Natural killer cell (primary cell): ENCODE data around the gene CHD1. TPM values are rescaled to one million over a fixed set of nuclear protein-coding genes. Genes with fewer than 3 reads are reported as not detected.

Experiments used
- ATAC-seq, 3 donors: fragments of 150-1000 bp in 2 of 3; fragments of 200-7000 bp in 1 of 3; cut with Tn5 transposase; 1 replicate in 1 of 3; 2 replicates in 2 of 3; pipeline ENCODE4 v1.10.0; 2021; ENCODE audit warnings: mild to moderate bottlenecking in 2 of 3, moderate library complexity in 2 of 3
- DNase-seq, 2 donors: peaks; one replicate each; pipeline versions ENCODE4 v3.0.0 to v3.0.0-alpha.2; 2013 to 2021; ENCODE audit warnings: mixed read lengths in 1 of 2
- H3K27ac ChIP-seq: one replicate; pipeline ENCODE4 v1.5.1; 2013; ENCODE audit warnings: mild to moderate bottlenecking, low read length
- H3K27me3 ChIP-seq: one replicate; pipeline ENCODE4 v1.6.1; 2013; ENCODE audit warnings: low read length; ENCODE audit not compliant: control insufficient read depth, insufficient read depth
- H3K36me3 ChIP-seq: one replicate; pipeline ENCODE4 v1.6.1; 2013; ENCODE audit warnings: low read length; ENCODE audit not compliant: control insufficient read depth, insufficient read depth
- H3K4me1 ChIP-seq: one replicate; pipeline ENCODE4 v1.6.1; 2013; ENCODE audit warnings: low read length; ENCODE audit not compliant: control insufficient read depth, insufficient read depth
- H3K4me3 ChIP-seq: one replicate; pipeline ENCODE4 v1.5.1; 2013; ENCODE audit warnings: low read length
- H3K9me3 ChIP-seq: one replicate; pipeline ENCODE4 v1.6.1; 2013; ENCODE audit warnings: low read length; ENCODE audit not compliant: control insufficient read depth, insufficient read depth
- H3K27ac Mint-ChIP-seq, 2 donors: one replicate each; pipeline ENCODE4 v1.8.0; 2022; ENCODE audit warnings: mild to moderate bottlenecking in 2 of 2, mixed read lengths in 2 of 2, moderate library complexity in 1 of 2
- H3K27me3 Mint-ChIP-seq, 2 donors: one replicate each; pipeline ENCODE4 v1.8.0; 2022; ENCODE audit warnings: low read depth in 2 of 2, mixed read lengths in 2 of 2
- H3K36me3 Mint-ChIP-seq: one replicate; pipeline ENCODE4 v1.8.0; 2022; ENCODE audit warnings: mixed read lengths
- H3K4me1 Mint-ChIP-seq, 2 donors: one replicate each; pipeline ENCODE4 v1.8.0; 2022; ENCODE audit warnings: mixed read lengths in 2 of 2
- H3K4me3 Mint-ChIP-seq: one replicate; pipeline ENCODE4 v1.8.0; 2022; ENCODE audit warnings: mild to moderate bottlenecking, moderate library complexity, mixed read lengths
- H3K9me3 Mint-ChIP-seq, 2 donors: one replicate each; pipeline ENCODE4 v1.8.0; 2022; ENCODE audit warnings: mixed read lengths in 2 of 2
- CTCF ChIP-seq: fragments of 200-600 bp; IDR thresholded peaks from one replicate; pipeline ENCODE4 v1.8.0; 2022; ENCODE audit warnings: antibody characterized with exemption
- WGBS: methylation state at CpG from one replicate; pipeline ENCODE4 v1.1.7; 2013; ENCODE audit warnings: missing lambda C conversion rate; ENCODE audit not compliant: insufficient coverage; 5-methylcytosine and 5-hydroxymethylcytosine counted together
- intact Hi-C: fragments of 100-400 bp; cut with micrococcal nuclease; formaldehyde crosslinking; loops from one replicate; pipeline ENCODE4 v1.14.2; 2022
- total RNA-seq, 4 donors: library from RNA; stranded (reverse); fragments of 120-200 nt in 1 of 4; gene quantifications; one replicate each; pipeline versions ENCODE4 v1.2.3 to v1.2.4, GENCODE V29; 2013 to 2022

CHD1 gene
- total RNA-seq, 3 donors from 2014 or later (not counting 1 experiment from before 2014, with no cell fraction given) = 116 to 127 (median 117) TPM

GRCh38 chr5:98923966-98924365 lies 4.8 kb downstream of the CHD1 start:
- Mint-ChIP-seq H3K4me3 (no peak overlapping the region), H3K27me3 (no peaks in the 10 kb centered on the region), H3K36me3 (peaks cover 8% of the 10 kb centered on the region), H3K27ac (peak overlapping the region in 1 of 2 donors; percentile 29), H3K9me3 (no peaks in the 10 kb centered on the region), H3K4me1 (peaks cover 48 to 57% of the 10 kb centered on the region in 2 donors)
- no peak overlapping the region for H3K4me3 ChIP-seq
- no peak overlapping the region for H3K27ac ChIP-seq
- no peaks in the 10 kb centered on the region for H3K27me3 ChIP-seq
- DNase-seq (peak in 1 of 2 donors; percentile 25), ATAC-seq (no peak)
- H3K36me3 ChIP-seq = peaks cover 60% of the 10 kb centered on the region
- H3K9me3 ChIP-seq = no peaks in the 10 kb centered on the region
- H3K4me1 ChIP-seq = peaks cover 9% of the 10 kb centered on the region
- intact Hi-C loops = loop anchor here (10.0 kb wide), 1 partner anchor 149 kb away; the partner anchor contains the start of gene RGMB
- 56% methylated on average over 3 of the region's 3 CpGs for WGBS
- no peak for TF ChIP-seq CTCF

GRCh38 chr5:98921947-98922505 lies 6.8 kb downstream of the CHD1 start:
- Histone ChIP-seq H3K27me3 (no peaks in the 10 kb centered on the region), H3K27ac (no peak overlapping the region), H3K36me3 (peaks cover 64% of the 10 kb centered on the region), H3K4me1 (peaks cover 9% of the 10 kb centered on the region), H3K9me3 (no peaks in the 10 kb centered on the region), H3K4me3 (no peak overlapping the region)
- WGBS = 84% methylated on average over 4 of the region's 4 CpGs
- no peaks in the 10 kb centered on the region for H3K9me3 Mint-ChIP-seq
- peak overlapping the region; percentile 29 to 68 for H3K27ac Mint-ChIP-seq
- H3K27me3 Mint-ChIP-seq = no peaks in the 10 kb centered on the region
- intact Hi-C loops = loop anchor here (10.0 kb wide), 1 partner anchor 147 kb away; the partner anchor contains the start of gene RGMB
- TF ChIP-seq CTCF = no peak
- DNase-seq (no peak), ATAC-seq (no peak)
- peak overlapping the region; percentile 45 for H3K4me3 Mint-ChIP-seq
- H3K4me1 Mint-ChIP-seq = peaks cover 45 to 62% of the 10 kb centered on the region in 2 donors
- H3K36me3 Mint-ChIP-seq = peaks cover 15% of the 10 kb centered on the region

GRCh38 chr5:98917433-98917832 lies 11.4 kb downstream of the CHD1 start:
- Histone ChIP-seq H3K9me3 (no peaks in the 10 kb centered on the region), H3K27ac (no peak overlapping the region), H3K27me3 (no peaks in the 10 kb centered on the region), H3K36me3 (peaks cover 44% of the 10 kb centered on the region), H3K4me3 (no peak overlapping the region), H3K4me1 (peaks cover 10% of the 10 kb centered on the region)
- Mint-ChIP-seq H3K27me3 (no peaks in the 10 kb centered on the region), H3K4me1 (peaks cover 65 to 70% of the 10 kb centered on the region in 2 donors), H3K36me3 (peaks cover 7% of the 10 kb centered on the region), H3K4me3 (peak overlapping the region; percentile 31), H3K9me3 (no peaks in the 10 kb centered on the region), H3K27ac (peak overlapping the region; percentile 52 to 69)
- no peak for TF ChIP-seq CTCF
- DNase-seq = no peak
- intact Hi-C loops = no loop called here
- ATAC-seq = no peak
- 100% methylated on average over 1 of the region's 2 CpGs for WGBS

- peaks cover 63% of the 10 kb centered on the region in 2 donors for H3K4me1 Mint-ChIP-seq
- intact Hi-C loops = no loop called here
- H3K27ac Mint-ChIP-seq = peak overlapping the region; percentile 52 to 69
- H3K9me3 ChIP-seq = no peaks in the 10 kb centered on the region
- H3K9me3 Mint-ChIP-seq = no peaks in the 10 kb centered on the region
- peaks cover 42% of the 10 kb centered on the region for H3K36me3 ChIP-seq
- no peak for ATAC-seq
- peaks cover 7% of the 10 kb centered on the region for H3K4me1 ChIP-seq
- H3K4me3 Mint-ChIP-seq = peak overlapping the region; percentile 31
- no peak for TF ChIP-seq CTCF
- WGBS = no CpG with 5 or more reads among the region's 2 CpGs
- DNase-seq = no peak
- H3K27me3 Mint-ChIP-seq = no peaks in the 10 kb centered on the region
- H3K27me3 ChIP-seq = no peaks in the 10 kb centered on the region
- H3K4me3 ChIP-seq = no peak overlapping the region
- peaks cover 7% of the 10 kb centered on the region for H3K36me3 Mint-ChIP-seq
- H3K27ac ChIP-seq = no peak overlapping the region
These were observed 12.3 kb downstream of the CHD1 start for GRCh38 chr5:98916540-98916939.
